ENCODE measurements around the gene UBE2I. TPM values are rescaled to one million over a fixed set of nuclear protein-coding genes. Genes with fewer than 3 reads are reported as not detected.

The UBE2I gene
- total and polyA plus RNA-seq, 2 of the 4 experiments (the other 2 are of a cell fraction) = 30.8 to 140 TPM

DNA sequence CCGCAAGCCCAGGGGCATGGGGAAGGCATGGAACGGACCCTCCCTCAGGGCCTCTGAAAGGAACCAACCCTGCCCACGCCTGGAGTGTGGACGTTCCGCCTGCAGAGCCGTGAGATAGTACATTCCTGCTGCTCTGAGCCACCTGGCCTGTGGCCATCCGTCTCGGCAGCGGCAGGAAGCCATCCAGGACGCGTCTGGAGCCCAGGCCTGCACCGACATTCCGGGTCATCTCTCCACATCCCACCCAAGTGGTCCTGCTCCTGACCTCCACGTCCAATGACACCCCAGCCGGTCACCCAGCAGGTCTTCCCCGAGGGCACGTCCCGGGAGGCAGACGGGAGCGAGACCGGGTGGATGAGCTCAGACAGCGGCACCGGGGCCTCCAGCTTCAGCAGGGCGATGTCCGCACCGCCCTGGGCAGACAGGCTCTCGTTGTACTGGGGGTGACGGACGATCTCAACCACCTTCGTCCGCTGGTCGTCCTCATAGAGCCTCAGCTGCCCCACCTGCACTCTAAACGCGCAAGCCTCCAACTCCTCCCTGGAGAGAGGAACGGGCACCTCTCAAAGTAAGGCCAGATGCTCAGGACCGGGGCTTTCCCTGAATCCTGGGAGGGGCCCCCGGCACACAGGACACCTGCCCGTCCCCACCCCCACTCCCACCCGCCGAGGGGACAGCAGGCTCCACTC, 21.3 kb upstream of the UBE2I start:
- Histone ChIP-seq H2BK120ac (ENCODE audit: low read depth, low read length) (no peak overlapping the region), H2AK5ac (ENCODE audit: low read depth, low read length) (no peak overlapping the region), H3K23ac (ENCODE audit: low read depth, low read length) (no peak overlapping the region), H3K4ac (ENCODE audit: low read depth, low read length) (no peak overlapping the region), H2BK15ac (ENCODE audit: low read depth, low read length) (no peak overlapping the region), H3K18ac (ENCODE audit: low read depth, low read length) (no peak overlapping the region), H3K56ac (ENCODE audit: extremely low read depth, insufficient read depth, low read length) (no peak overlapping the region), H4K91ac (ENCODE audit: insufficient read depth, low read depth, low read length) (no peak overlapping the region), H3K4me2 (ENCODE audit: low read depth, low read length) (no peak overlapping the region), H4K20me1 (ENCODE audit: insufficient read depth, low read length) (no peaks in the 10 kb centered on the region), H3K36me3 (ENCODE audit: control insufficient read depth, insufficient read depth, low read length) (no peaks in the 10 kb centered on the region), H3K4me1 (ENCODE audit: control insufficient read depth, insufficient read depth, low read length) (no peaks in the 10 kb centered on the region; the same call in 1 of the 2 replicates), H4K5ac (ENCODE audit: low read depth, low read length) (no peak overlapping the region), H3K27ac (ENCODE audit: insufficient read depth, low read length) (no peak overlapping the region), H3K9ac (ENCODE audit: low read depth, low read length) (no peak overlapping the region), H3K27me3 (ENCODE audit: control insufficient read depth, insufficient read depth, low read length) (peaks cover 76% of the 10 kb centered on the region), H3K9me3 (ENCODE audit: control insufficient read depth, insufficient read depth, low read length) (no peaks in the 10 kb centered on the region), H3K4me3 (ENCODE audit: insufficient read depth, low read depth, low read length) (no peak overlapping the region), H4K8ac (ENCODE audit: low read depth in 2 of 2, low read length in 2 of 2) (no peak overlapping the region), H2AK9ac (replicated peaks; ENCODE audit: low read depth, low read length, poor library complexity) (no peak overlapping the region), H3K79me1 (ENCODE audit: low read depth in 1 of 2, low read length in 2 of 2) (no peaks in the 10 kb centered on the region), H2AFZ (replicated peaks; ENCODE audit: low read length, poor library complexity) (peak overlapping the region; percentile 3), H2BK20ac (ENCODE audit: low read depth, low read length) (no peak overlapping the region), H3K14ac (replicated peaks; ENCODE audit: low read depth, low read length) (no peak overlapping the region), H3K9me1 (ENCODE audit: insufficient read depth, low read length) (no peaks in the 10 kb centered on the region), H2BK5ac (ENCODE audit: low read depth, low read length, poor library complexity, severe bottlenecking) (no peak overlapping the region)
- in situ Hi-C loops (cut with MboI; ENCODE audit: low sequenced_read_pairs) = no loop called here
- peak; percentile 42; the same call in 1 of the 2 replicates for ATAC-seq (ENCODE audit: low read depth)
- no peak for TF ChIP-seq CEBPB (IDR thresholded peaks at IDR 0.05; ENCODE audit: low read depth, low read length)
- TF ChIP-seq SMC3 (IDR thresholded peaks at IDR 0.05; ENCODE audit: low read depth, low read length) = no peak
- TF ChIP-seq USF2 (IDR thresholded peaks at IDR 0.05; ENCODE audit: low read depth, low read length) = no peak
- TF ChIP-seq POLR2A (IDR thresholded peaks at IDR 0.05; ENCODE audit: low read depth, low read length) = no peak
- TF ChIP-seq, protein P1, sequence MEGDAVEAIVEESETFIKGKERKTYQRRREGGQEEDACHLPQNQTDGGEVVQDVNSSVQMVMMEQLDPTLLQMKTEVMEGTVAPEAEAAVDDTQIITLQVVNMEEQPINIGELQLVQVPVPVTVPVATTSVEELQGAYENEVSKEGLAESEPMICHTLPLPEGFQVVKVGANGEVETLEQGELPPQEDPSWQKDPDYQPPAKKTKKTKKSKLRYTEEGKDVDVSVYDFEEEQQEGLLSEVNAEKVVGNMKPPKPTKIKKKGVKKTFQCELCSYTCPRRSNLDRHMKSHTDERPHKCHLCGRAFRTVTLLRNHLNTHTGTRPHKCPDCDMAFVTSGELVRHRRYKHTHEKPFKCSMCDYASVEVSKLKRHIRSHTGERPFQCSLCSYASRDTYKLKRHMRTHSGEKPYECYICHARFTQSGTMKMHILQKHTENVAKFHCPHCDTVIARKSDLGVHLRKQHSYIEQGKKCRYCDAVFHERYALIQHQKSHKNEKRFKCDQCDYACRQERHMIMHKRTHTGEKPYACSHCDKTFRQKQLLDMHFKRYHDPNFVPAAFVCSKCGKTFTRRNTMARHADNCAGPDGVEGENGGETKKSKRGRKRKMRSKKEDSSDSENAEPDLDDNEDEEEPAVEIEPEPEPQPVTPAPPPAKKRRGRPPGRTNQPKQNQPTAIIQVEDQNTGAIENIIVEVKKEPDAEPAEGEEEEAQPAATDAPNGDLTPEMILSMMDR (conservative IDR thresholded peaks at IDR 0.05; ENCODE audit: low read depth, low read length) = no peak
- TF ChIP-seq, protein P2, sequence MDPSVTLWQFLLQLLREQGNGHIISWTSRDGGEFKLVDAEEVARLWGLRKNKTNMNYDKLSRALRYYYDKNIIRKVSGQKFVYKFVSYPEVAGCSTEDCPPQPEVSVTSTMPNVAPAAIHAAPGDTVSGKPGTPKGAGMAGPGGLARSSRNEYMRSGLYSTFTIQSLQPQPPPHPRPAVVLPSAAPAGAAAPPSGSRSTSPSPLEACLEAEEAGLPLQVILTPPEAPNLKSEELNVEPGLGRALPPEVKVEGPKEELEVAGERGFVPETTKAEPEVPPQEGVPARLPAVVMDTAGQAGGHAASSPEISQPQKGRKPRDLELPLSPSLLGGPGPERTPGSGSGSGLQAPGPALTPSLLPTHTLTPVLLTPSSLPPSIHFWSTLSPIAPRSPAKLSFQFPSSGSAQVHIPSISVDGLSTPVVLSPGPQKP (IDR thresholded peaks at IDR 0.05; ENCODE audit: borderline replicate concordance, low read depth, low read length) = no peak
- no peak for TF ChIP-seq RAD21 (IDR thresholded peaks at IDR 0.05; ENCODE audit: low read length)
- TF ChIP-seq FOS (IDR thresholded peaks at IDR 0.05; ENCODE audit: low read depth, low read length) = no peak
- TF ChIP-seq MAZ (IDR thresholded peaks at IDR 0.05; ENCODE audit: borderline replicate concordance, low read depth, low read length) = no peak
- no peak for TF ChIP-seq MXI1 (IDR thresholded peaks at IDR 0.05; ENCODE audit: borderline replicate concordance, low read depth, low read length)
- no peak for TF ChIP-seq NFE2L2 (IDR thresholded peaks at IDR 0.05; ENCODE audit: low read depth, low read length)
- TF ChIP-seq MAFK (IDR thresholded peaks at IDR 0.05; ENCODE audit: low read depth, low read length) = no peak
- TF ChIP-seq RCOR1 (IDR thresholded peaks at IDR 0.05; ENCODE audit: insufficient replicate concordance, low read length) = no peak
- TF ChIP-seq BHLHE40 (IDR thresholded peaks at IDR 0.05; ENCODE audit: low read depth, low read length) = no peak
- no peak for TF ChIP-seq RFX5 (IDR thresholded peaks at IDR 0.05; ENCODE audit: low read depth, low read length)
- TF ChIP-seq CHD1 (IDR thresholded peaks at IDR 0.05; ENCODE audit: low read depth, low read length) = no peak
- ChIA-PET CTCF (no interaction called here), POLR2A (ENCODE audit: unreplicated experiment) (no interaction called here)
- no TSS peak for BruUV-seq (replicated peaks)
- peak; percentile 5 for DNase-seq
- intact Hi-C loops (cut with micrococcal nuclease) = no loop called here
- WGBS, 2 experiments (ENCODE audit: extremely low coverage in 2 of 2, insufficient read length in 1 of 2) = 45% methylated on average over 14 of the region's 40 CpGs; no CpG with 5 or more reads in 1 of the 2 experiments
- dilution Hi-C loops (cut with HindIII; ENCODE audit: low sequenced_read_pairs, unreplicated experiment) = no loop called here
